Measurements from ENCODE around the gene SNAPC2.

DNA sequence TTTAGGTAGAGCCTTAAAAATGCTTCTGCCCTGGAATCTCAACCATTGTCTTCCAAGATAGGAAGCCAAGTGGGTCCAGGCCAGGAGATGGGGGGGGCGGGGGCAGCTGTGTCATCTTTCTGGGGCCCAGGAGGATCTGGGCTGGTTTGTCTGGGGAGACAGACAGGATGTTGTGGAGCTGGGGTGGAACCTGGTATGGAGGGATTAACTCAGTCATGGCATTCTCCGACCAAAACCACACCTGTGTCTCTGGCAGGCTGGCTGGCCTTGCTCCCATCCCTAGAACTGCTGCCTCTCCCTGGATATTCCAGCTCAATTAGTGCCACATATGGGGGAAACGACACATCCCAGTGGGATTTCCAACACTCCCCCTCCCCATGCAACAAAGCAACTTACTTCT, 19.2 kb upstream of the SNAPC2 start:
- TF ChIP-seq EZH2 (IDR thresholded peaks at IDR 0.05; ENCODE audit: low read length): no peak
- TF ChIP-seq, protein P1, sequence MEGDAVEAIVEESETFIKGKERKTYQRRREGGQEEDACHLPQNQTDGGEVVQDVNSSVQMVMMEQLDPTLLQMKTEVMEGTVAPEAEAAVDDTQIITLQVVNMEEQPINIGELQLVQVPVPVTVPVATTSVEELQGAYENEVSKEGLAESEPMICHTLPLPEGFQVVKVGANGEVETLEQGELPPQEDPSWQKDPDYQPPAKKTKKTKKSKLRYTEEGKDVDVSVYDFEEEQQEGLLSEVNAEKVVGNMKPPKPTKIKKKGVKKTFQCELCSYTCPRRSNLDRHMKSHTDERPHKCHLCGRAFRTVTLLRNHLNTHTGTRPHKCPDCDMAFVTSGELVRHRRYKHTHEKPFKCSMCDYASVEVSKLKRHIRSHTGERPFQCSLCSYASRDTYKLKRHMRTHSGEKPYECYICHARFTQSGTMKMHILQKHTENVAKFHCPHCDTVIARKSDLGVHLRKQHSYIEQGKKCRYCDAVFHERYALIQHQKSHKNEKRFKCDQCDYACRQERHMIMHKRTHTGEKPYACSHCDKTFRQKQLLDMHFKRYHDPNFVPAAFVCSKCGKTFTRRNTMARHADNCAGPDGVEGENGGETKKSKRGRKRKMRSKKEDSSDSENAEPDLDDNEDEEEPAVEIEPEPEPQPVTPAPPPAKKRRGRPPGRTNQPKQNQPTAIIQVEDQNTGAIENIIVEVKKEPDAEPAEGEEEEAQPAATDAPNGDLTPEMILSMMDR (optimal IDR thresholded peaks at IDR 0.05 in 1 of 3, IDR thresholded peaks at IDR 0.05 in 1 of 3, conservative IDR thresholded peaks at IDR 0.05 in 1 of 3; ENCODE audit: extremely low read depth in 1 of 3, insufficient read depth in 2 of 3, low read length in 3 of 3): no peak

All from keratinocyte (primary cell).